K562 (cell line): ENCODE data around the gene LRRC57. TPM values are rescaled to one million over a fixed set of nuclear protein-coding genes. Genes with fewer than 3 reads are reported as not detected.

Experiments used
- ATAC-seq: fragments of 200-7000 bp; cut with Tn5 transposase; 3 replicates; pipeline ENCODE4 v1.9.1; 2020; ENCODE audit warnings: moderate library complexity
- BruUV-seq: library from RNA; stranded (reverse); fragments of 400-500 nt; replicated peaks from 2 replicates; lab custom pipeline; 2021; lab: Mats Ljungman, UMichigan
- CTCF ChIA-PET: fragments of 300-600 bp; formaldehyde crosslinking; extraction: SDS; loops from one replicate; lab custom pipeline; 2021; ENCODE audit warnings: low intra/inter-chr PET ratio; lab: Yijun Ruan, JAX
- POLR2A ChIA-PET: fragments of 300-600, 350-650 bp; sonication (Branson Sonifier 250); formaldehyde crosslinking; extraction: SDS; loops from one replicate; lab custom pipeline; 2021; ENCODE audit warnings: antibody characterized with exemption, inconsistent platforms; lab: Yijun Ruan, JAX
- DNase-seq, 4 experiments: peaks; one replicate each; pipeline versions ENCODE4 v3.0.0 to v3.0.0-alpha.2; 2011 to 2018; ENCODE audit warnings: low spot score in 3 of 4, mixed read lengths in 3 of 4; ENCODE audit errors: extremely low read depth in 1 of 4
- FAIRE-seq: peaks from 2 replicates; lab custom pipeline; 2011; peaks lifted over from hg19 to GRCh38; lab: Jason Lieb, UNC
- H2AFZ ChIP-seq: 2 replicates; pipeline ENCODE4 v1.6.0; 2011; ENCODE audit warnings: low read depth, low read length, control low read depth, inconsistent platforms
- H3K27ac ChIP-seq: fragments of 200-600 bp; 3 replicates; pipeline ENCODE4 v1.8.0; 2011; ENCODE audit warnings: low read depth, mild to moderate bottlenecking, control low read depth, inconsistent platforms, low read length, moderate library complexity, mixed read lengths; ENCODE audit errors: extremely low read depth
- H3K27me3 ChIP-seq, 2 experiments: fragments of 300-600 bp in 1 of 2; 2 replicates in 1 of 2; 3 replicates in 1 of 2; pipeline versions ENCODE4 v1.6.0 to v1.8.0; 2011; ENCODE audit warnings: inconsistent platforms in 2 of 2, low read length in 2 of 2, mild to moderate bottlenecking in 1 of 2, mixed read lengths in 1 of 2, moderate library complexity in 1 of 2; ENCODE audit not compliant: control insufficient read depth in 2 of 2, insufficient read depth in 2 of 2
- H3K36me3 ChIP-seq: fragments of 300-600 bp; 3 replicates; pipeline ENCODE4 v1.8.0; 2011; ENCODE audit warnings: mild to moderate bottlenecking, low read length, inconsistent platforms; ENCODE audit not compliant: control insufficient read depth, insufficient read depth
- H3K4me1 ChIP-seq, 2 experiments: fragments of 200-600 bp in 1 of 2; replicated peaks in 1 of 2; 2 replicates in 1 of 2; 3 replicates in 1 of 2; pipeline versions ENCODE4 v1.5.1 to v1.8.0; 2011; ENCODE audit warnings: inconsistent platforms in 2 of 2, low read length in 2 of 2, mild to moderate bottlenecking in 1 of 2, mixed read lengths in 1 of 2, moderate library complexity in 1 of 2; ENCODE audit not compliant: control insufficient read depth in 2 of 2, insufficient read depth in 2 of 2
- H3K4me2 ChIP-seq: 2 replicates; pipeline ENCODE4 v1.6.1; 2011; ENCODE audit warnings: low read length, control low read depth, inconsistent platforms, mixed read lengths; ENCODE audit not compliant: insufficient read depth
- H3K4me3 ChIP-seq: fragments of 200-600 bp; sonication (generic), shearing (Covaris generic); 2 replicates; pipeline ENCODE4 v1.5.1; 2016; ENCODE audit warnings: control low read depth, inconsistent platforms
- H3K79me2 ChIP-seq: fragments of 200-600 bp; 3 replicates; pipeline ENCODE4 v1.8.0; 2011; ENCODE audit warnings: low read length, inconsistent platforms; ENCODE audit not compliant: control insufficient read depth, insufficient read depth
- H3K9ac ChIP-seq, 2 experiments: 2 replicates each; pipeline versions ENCODE4 v1.6.0 to v1.6.1; 2011; ENCODE audit warnings: low read depth in 2 of 2, low read length in 2 of 2, control low read depth in 1 of 2, inconsistent platforms in 1 of 2, mild to moderate bottlenecking in 1 of 2, mixed read lengths in 1 of 2; ENCODE audit not compliant: insufficient read depth in 1 of 2
- H3K9me1 ChIP-seq: one replicate; pipeline ENCODE4 v1.6.0; 2011; ENCODE audit warnings: inconsistent platforms, mild to moderate bottlenecking, low read length, moderate library complexity; ENCODE audit not compliant: control insufficient read depth, insufficient read depth
- H3K9me3 ChIP-seq: replicated peaks from 2 replicates; pipeline ENCODE4 v1.5.1; 2011; ENCODE audit warnings: low read depth, low read length, inconsistent platforms; ENCODE audit not compliant: control insufficient read depth, insufficient read depth
- H4K20me1 ChIP-seq: replicated peaks from 2 replicates; pipeline ENCODE4 v1.6.1; 2011; ENCODE audit warnings: low read length, inconsistent platforms, mixed read lengths; ENCODE audit not compliant: control insufficient read depth, insufficient read depth
- CTBP1 ChIP-seq: fragments of 450-650 bp; IDR thresholded peaks from 2 replicates; pipeline ENCODE4 v1.6.1; 2016; ENCODE audit warnings: borderline replicate concordance
- HLTF ChIP-seq: fragments of 450-650 bp; IDR thresholded peaks from 2 replicates; pipeline ENCODE4 v1.6.1; 2016
- HMBOX1 ChIP-seq: sonication (generic); IDR thresholded peaks from 2 replicates; pipeline ENCODE4 v1.6.1; 2016
- KAT2B ChIP-seq: IDR thresholded peaks from one replicate; pipeline ENCODE4 v1.6.1; 2012; ENCODE audit warnings: low read depth, mild to moderate bottlenecking, control low read depth, inconsistent platforms, low read length, moderate library complexity
- NRF1 ChIP-seq, 2 experiments: fragments of 450-650 bp; IDR thresholded peaks in 1 of 2; conservative IDR thresholded peaks in 1 of 2; 2 replicates each; pipeline ENCODE4 v1.6.1; 2014; ENCODE audit warnings: mild to moderate bottlenecking in 2 of 2
- RBBP5 ChIP-seq: fragments of 200-600 bp; sonication (generic); IDR thresholded peaks from 2 replicates; pipeline ENCODE4 v1.6.1; 2012; ENCODE audit warnings: borderline replicate concordance, mild to moderate bottlenecking, low read length, control low read depth, inconsistent platforms; ENCODE audit not compliant: insufficient read depth, poor library complexity, severe bottlenecking
- TAF7 ChIP-seq: fragments of 450-650 bp; IDR thresholded peaks from 2 replicates; pipeline ENCODE4 v1.6.1; 2016; ENCODE audit warnings: missing genetic modification characterization, missing compliant biosample characterization
- USF2 ChIP-seq: sonication (generic); formaldehyde crosslinking; IDR thresholded peaks from 2 replicates; pipeline ENCODE4 v1.5.0; 2020; ENCODE audit warnings: missing genetic modification reagents
- WHSC1 ChIP-seq: IDR thresholded peaks from one replicate; pipeline ENCODE4 v1.6.1; 2012; ENCODE audit warnings: low read length, control low read depth, inconsistent platforms
- ZNF507 ChIP-seq: conservative IDR thresholded peaks from 2 replicates; pipeline ENCODE4 v1.6.1; 2017; ENCODE audit warnings: missing genetic modification characterization, missing compliant biosample characterization
- WGBS: fragments of 100-300 bp; shearing (Covaris generic); methylation state at CpG from one replicate; pipeline ENCODE4 v1.1.6; 2016; ENCODE audit warnings: low coverage, mixed read lengths; ENCODE audit not compliant: insufficient coverage; ENCODE audit errors: missing lambda C conversion rate; 5-methylcytosine and 5-hydroxymethylcytosine counted together
- in situ Hi-C: fragments of 300-500 bp; cut with MboI; formaldehyde crosslinking; loops from 4 replicates; pipeline ENCODE4 v1.15.0; 2018; ENCODE audit warnings: inconsistent platforms, mixed read lengths
- intact Hi-C: fragments of 100-400 bp; cut with micrococcal nuclease; formaldehyde crosslinking; loops from 2 replicates; pipeline ENCODE4 v1.14.2; 2022
- polyA plus RNA-seq, 8 experiments: library from polyadenylated mRNA; depleted of rRNA in 4 of 8; stranded (reverse) in 5 of 8; unstranded in 3 of 8; fragments of >200 nt; fragmentation: Nextera tagmentation in 2 of 8; fragmentation: Illumina TruSeq in 1 of 8; extraction: Ambion mirVana in 2 of 8; extraction: Trizol in 1 of 8; gene quantifications; 2 replicates each; pipeline versions ENCODE4 v1.2.1 to v1.2.3, GENCODE V29; 2011 to 2014; ENCODE audit warnings: inconsistent platforms in 1 of 8, missing spikeins in 1 of 8
- total RNA-seq, 7 experiments: library from RNA; depleted of rRNA in 6 of 7; stranded (reverse); fragments of >200 nt in 6 of 7; fragmentation: Illumina TruSeq in 2 of 7; extraction: Trizol in 2 of 7; gene quantifications; 2 replicates each; pipeline versions ENCODE4 v1.2.1 to v1.2.3, GENCODE V29; 2011 to 2021; ENCODE audit warnings: low replicate concordance in 1 of 7

The LRRC57 gene
- total and polyA plus RNA-seq, 9 of the 15 experiments (the other 6 are each of a cell fraction or from before 2014, with no cell fraction given) = 3.9 to 20.4 (median 14.8) TPM

GRCh38 chr15:42591238-42591934 is 42.8 kb upstream of the LRRC57 start (continued):
- TF ChIP-seq RBBP5 = no peak
- no peak for TF ChIP-seq KAT2B

- peaks cover 7 to 10% of the 10 kb centered on the region in 2 experiments; a peak in 4 of 5 replicates for H3K4me1 ChIP-seq
- H4K20me1 ChIP-seq = no peaks in the 10 kb centered on the region
- no TSS peak for BruUV-seq
- no peaks in the 10 kb centered on the region for H3K9me1 ChIP-seq
- no peaks in the 10 kb centered on the region for H3K79me2 ChIP-seq
- no peak overlapping the region for H3K4me2 ChIP-seq
- no peaks in the 10 kb centered on the region for H3K36me3 ChIP-seq
- no peaks in the 10 kb centered on the region for H3K9me3 ChIP-seq
- TF ChIP-seq USF2 (CRISPR knock-in tag) = no peak
- no peak for TF ChIP-seq CTBP1
- TF ChIP-seq WHSC1 = no peak
- TF ChIP-seq HLTF = no peak
- TF ChIP-seq ZNF507 = no peak
- no peak for TF ChIP-seq HMBOX1
- TF ChIP-seq NRF1 (conservative IDR thresholded peaks at IDR 0.05 in 1 of 2, IDR thresholded peaks at IDR 0.05 in 1 of 2) = no peak
- no peak for TF ChIP-seq TAF7
- H3K9ac ChIP-seq = no peak overlapping the region
- ATAC-seq (no peak), DNase-seq (no peak), FAIRE-seq (no peak)
- 89% methylated on average over 3 of the region's 5 CpGs for WGBS
- no peak overlapping the region for H3K27ac ChIP-seq
- POLR2A ChIA-PET = no interaction called here
- intact Hi-C loops = no loop called here
- H3K4me3 ChIP-seq = no peak overlapping the region
- in situ Hi-C loops = no loop called here
- no peak overlapping the region for H2AFZ ChIP-seq
- CTCF ChIA-PET = interaction anchor here (0.7 kb wide), 1 partner anchor 22 kb away, joined by 5 read pairs; no protein-coding TSS in a partner anchor
- H3K27me3 ChIP-seq = no peaks in the 10 kb centered on the region
These were observed 42.1 kb upstream of the LRRC57 start for GRCh38 chr15:42590619-42591237.
